Bronchial epithelial cell (primary cell): Measurements from ENCODE around the gene SMIM5. TPM values are rescaled to one million over a fixed set of nuclear protein-coding genes. Genes with fewer than 3 reads are reported as not detected.

Source experiments
- DNase-seq: peaks from one replicate; pipeline ENCODE4 v3.0.0-alpha.2; 2010; ENCODE audit warnings: low read depth
- FAIRE-seq: peaks from 2 replicates; lab custom pipeline; 2011; peaks lifted over from hg19 to GRCh38; lab: Jason Lieb, UNC
- H3K27me3 ChIP-seq: 2 replicates; pipeline ENCODE4 v1.5.1; 2011; ENCODE audit warnings: low read length; ENCODE audit not compliant: control insufficient read depth, insufficient read depth
- H3K36me3 ChIP-seq: 2 replicates; pipeline ENCODE4 v1.5.1; 2011; ENCODE audit warnings: low read length; ENCODE audit not compliant: control insufficient read depth, insufficient read depth
- H3K4me3 ChIP-seq: 2 replicates; pipeline ENCODE4 v1.5.1; 2011; ENCODE audit warnings: mild to moderate bottlenecking, low read depth, low read length, control low read depth
- total RNA-seq: library from RNA; depleted of rRNA; stranded (reverse); fragments of >200 nt; gene quantifications from 2 replicates; pipeline ENCODE4 v1.2.1, GENCODE V29; 2014
- TF ChIP-seq, protein P1 (sequence below): IDR thresholded peaks from 2 replicates; pipeline ENCODE4 v1.5.1; 2011; ENCODE audit warnings: mild to moderate bottlenecking, moderate library complexity, low read length, control low read depth, inconsistent platforms; ENCODE audit not compliant: insufficient read depth, severe bottlenecking

The SMIM5 gene
- total RNA-seq, 1 donor from 2014 or later, result 3.9 TPM

GRCh38 chr17:75594499-75595283, 38.5 kb upstream of the SMIM5 start:
- H3K4me3 ChIP-seq, result no peak overlapping the region
- no peaks in the 10 kb centered on the region for H3K36me3 ChIP-seq
- no peak for DNase-seq
- FAIRE-seq, result no peak
- TF ChIP-seq, protein P1, sequence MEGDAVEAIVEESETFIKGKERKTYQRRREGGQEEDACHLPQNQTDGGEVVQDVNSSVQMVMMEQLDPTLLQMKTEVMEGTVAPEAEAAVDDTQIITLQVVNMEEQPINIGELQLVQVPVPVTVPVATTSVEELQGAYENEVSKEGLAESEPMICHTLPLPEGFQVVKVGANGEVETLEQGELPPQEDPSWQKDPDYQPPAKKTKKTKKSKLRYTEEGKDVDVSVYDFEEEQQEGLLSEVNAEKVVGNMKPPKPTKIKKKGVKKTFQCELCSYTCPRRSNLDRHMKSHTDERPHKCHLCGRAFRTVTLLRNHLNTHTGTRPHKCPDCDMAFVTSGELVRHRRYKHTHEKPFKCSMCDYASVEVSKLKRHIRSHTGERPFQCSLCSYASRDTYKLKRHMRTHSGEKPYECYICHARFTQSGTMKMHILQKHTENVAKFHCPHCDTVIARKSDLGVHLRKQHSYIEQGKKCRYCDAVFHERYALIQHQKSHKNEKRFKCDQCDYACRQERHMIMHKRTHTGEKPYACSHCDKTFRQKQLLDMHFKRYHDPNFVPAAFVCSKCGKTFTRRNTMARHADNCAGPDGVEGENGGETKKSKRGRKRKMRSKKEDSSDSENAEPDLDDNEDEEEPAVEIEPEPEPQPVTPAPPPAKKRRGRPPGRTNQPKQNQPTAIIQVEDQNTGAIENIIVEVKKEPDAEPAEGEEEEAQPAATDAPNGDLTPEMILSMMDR, result no peak
- H3K27me3 ChIP-seq, result peaks cover 3% of the 10 kb centered on the region

GRCh38 chr17:75595284-75595919, 37.8 kb upstream of the SMIM5 start:
- no peak overlapping the region for H3K4me3 ChIP-seq
- peaks cover 3% of the 10 kb centered on the region for H3K27me3 ChIP-seq
- TF ChIP-seq, protein P1, result no peak
- DNase-seq (no peak), FAIRE-seq (peak; percentile 13)
- no peaks in the 10 kb centered on the region for H3K36me3 ChIP-seq

DNA sequence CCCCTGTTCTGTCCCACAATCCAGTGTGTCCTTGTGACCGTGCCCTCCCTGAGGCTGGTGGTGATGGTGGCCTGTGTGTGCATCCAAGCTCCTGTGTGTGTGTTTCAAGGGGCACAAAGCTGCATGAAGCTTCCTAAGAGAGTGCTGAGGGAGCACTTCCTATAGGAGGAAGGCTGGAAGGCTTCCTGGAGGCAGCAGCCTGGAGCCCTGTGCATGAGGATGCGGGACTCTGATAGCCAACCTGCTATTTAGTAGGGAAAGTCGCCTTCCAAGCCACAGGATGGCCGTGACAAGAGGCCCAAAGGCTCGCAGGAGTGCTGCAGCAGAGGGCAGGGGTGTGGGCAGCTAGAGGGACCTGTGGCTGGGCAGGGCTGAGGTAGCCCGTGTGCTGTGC, 37.3 kb upstream of the SMIM5 start:
- Histone ChIP-seq H3K27me3 (peaks cover 3% of the 10 kb centered on the region), H3K4me3 (no peak overlapping the region), H3K36me3 (no peaks in the 10 kb centered on the region)
- DNase-seq (no peak), FAIRE-seq (no peak)
- TF ChIP-seq, protein P1, result no peak

GRCh38 chr17:75596320-75597087, 36.7 kb upstream of the SMIM5 start:
- Histone ChIP-seq H3K36me3 (no peaks in the 10 kb centered on the region), H3K4me3 (no peak overlapping the region), H3K27me3 (peaks cover 3% of the 10 kb centered on the region)
- TF ChIP-seq, protein P1, result no peak
- FAIRE-seq, result no peak
- no peak for DNase-seq

DNA sequence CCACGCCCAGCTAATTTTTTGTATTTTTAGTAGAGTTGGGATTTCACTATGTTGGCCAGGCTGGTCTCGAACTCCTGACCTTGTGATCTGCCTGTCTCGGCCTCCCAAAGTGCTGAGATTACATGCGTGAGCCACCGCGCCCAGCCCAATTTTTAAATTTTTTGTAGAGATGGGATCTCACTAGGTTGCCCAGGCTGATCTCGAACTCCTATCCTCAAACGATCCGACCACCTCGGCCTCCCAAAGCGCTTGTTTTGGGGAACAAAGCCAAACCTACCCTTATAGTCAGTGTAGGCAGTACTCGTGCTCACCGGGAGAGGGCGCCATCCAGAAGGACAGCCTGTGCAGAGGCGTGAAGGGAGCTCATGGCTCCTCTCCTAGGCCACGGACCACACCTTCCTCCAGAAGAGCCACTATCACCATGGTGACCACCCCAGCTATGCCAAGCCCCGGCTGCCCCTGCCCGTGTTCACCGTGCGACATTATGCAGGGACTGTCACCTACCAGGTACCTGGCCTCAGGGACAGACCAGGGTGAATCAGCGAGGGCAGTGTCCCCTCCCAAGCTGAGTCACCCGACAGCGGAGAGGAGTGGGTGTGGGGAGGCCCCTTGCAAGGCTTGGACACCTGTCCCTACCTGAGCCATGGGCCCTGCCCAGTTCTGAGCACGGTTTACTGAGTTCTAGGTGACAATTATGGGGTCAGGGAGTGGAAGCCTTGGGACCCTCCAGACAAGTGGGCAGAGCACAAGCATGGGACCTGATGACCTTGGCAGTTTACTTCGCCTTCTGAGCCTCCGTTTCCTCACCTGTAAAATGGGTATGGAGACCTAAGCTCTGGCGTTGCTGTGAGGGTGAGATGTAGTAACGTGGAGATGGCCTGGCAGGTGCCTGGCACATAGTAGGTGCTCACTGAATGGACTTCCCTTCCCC, 31.9 kb upstream of the SMIM5 start:
- no peak for FAIRE-seq

More for the DNA sequence above, 31.9 kb upstream of the SMIM5 start:
- peaks cover 2% of the 10 kb centered on the region for H3K27me3 ChIP-seq
- TF ChIP-seq, protein P1, result peak; percentile 86
- DNase-seq, result peak; percentile 29
- no peak overlapping the region for H3K4me3 ChIP-seq
- no peaks in the 10 kb centered on the region for H3K36me3 ChIP-seq
